HCT116 (cell line): ENCODE measurements around the gene GRIN3A. TPM values are rescaled to one million over a fixed set of nuclear protein-coding genes. Genes with fewer than 3 reads are reported as not detected.

Experiments used
- ATAC-seq: fragments of 200-7000 bp; cut with Tn5 transposase; 2 replicates; pipeline ENCODE4 v1.9.1; 2020; ENCODE audit warnings: mild to moderate bottlenecking, moderate library complexity
- BruUV-seq: library from RNA; stranded (reverse); fragments of 400-500 nt; replicated peaks from 2 replicates; lab custom pipeline; 2021; lab: Mats Ljungman, UMichigan
- CTCF ChIA-PET: fragments of 300-600 bp; sonication (Branson Sonifier 250); formaldehyde crosslinking; loops from one replicate; lab custom pipeline; 2021; ENCODE audit warnings: antibody characterized with exemption; lab: Charles Lee
- POLR2A ChIA-PET: fragments of 300-600, 350-600 bp; sonication (Branson Sonifier 250); formaldehyde crosslinking; loops from one replicate; lab custom pipeline; 2021; ENCODE audit warnings: antibody characterized with exemption; lab: Charles Lee
- RAD21 ChIA-PET, 2 experiments: fragments of 300-600 bp; sonication (Branson Sonifier 250); formaldehyde crosslinking; loops; one replicate each; lab custom pipeline; 2023; ENCODE audit warnings: low total read pairs in 2 of 2; ENCODE audit not compliant: uncharacterized antibody in 2 of 2, unreplicated experiment in 2 of 2, low non-redundant PET in 1 of 2; lab: Charles Lee
- DNase-seq: peaks from one replicate; pipeline ENCODE4 v3.0.0-alpha.2; 2010; ENCODE audit warnings: low read depth, low spot score
- H2AFZ ChIP-seq: fragments of 200-600 bp; shearing (Covaris generic), sonication (generic); 2 replicates; pipeline ENCODE4 v1.6.1; 2017; ENCODE audit warnings: low read depth, mixed run types, mixed read lengths, antibody characterized with exemption, low read length; ENCODE audit not compliant: poor library complexity, severe bottlenecking
- H3K27ac ChIP-seq: 2 replicates; pipeline ENCODE4 v1.5.1; 2012; ENCODE audit warnings: low read depth, low read length
- H3K27me3 ChIP-seq: fragments of 200-600 bp; sonication (generic); 2 replicates; pipeline ENCODE4 v1.6.1; 2016; ENCODE audit warnings: mixed run types, low read length, mixed read lengths; ENCODE audit not compliant: insufficient read depth
- H3K36me3 ChIP-seq, 2 experiments: fragments of 200-500 bp in 1 of 2; fragments of 200-600 bp in 1 of 2; sonication (Bioruptor generic) in 1 of 2; sonication (generic) in 1 of 2; 2 replicates each; pipeline versions ENCODE4 v1.5.1 to v1.6.1; 2014 to 2016; ENCODE audit warnings: low read length in 2 of 2, inconsistent platforms in 1 of 2, mixed read lengths in 1 of 2, mixed run types in 1 of 2; ENCODE audit not compliant: insufficient read depth in 2 of 2, control insufficient read depth in 1 of 2
- H3K4me1 ChIP-seq, 2 experiments: fragments of 200-600 bp in 1 of 2; sonication (generic) in 1 of 2; 2 replicates each; pipeline versions ENCODE4 v1.5.1 to v1.6.1; 2012 to 2017; ENCODE audit warnings: low read length in 2 of 2, inconsistent platforms in 1 of 2, mild to moderate bottlenecking in 1 of 2, mixed read lengths in 1 of 2, mixed run types in 1 of 2, moderate library complexity in 1 of 2; ENCODE audit not compliant: insufficient read depth in 2 of 2, control insufficient read depth in 1 of 2
- H3K4me2 ChIP-seq: fragments of 200-600 bp; sonication (generic); 2 replicates; pipeline ENCODE4 v1.6.1; 2017; ENCODE audit warnings: mixed run types, low read length, mixed read lengths
- H3K4me3 ChIP-seq, 2 experiments: fragments of 200-600 bp in 1 of 2; sonication (generic) in 1 of 2; replicated peaks in 1 of 2; 2 replicates each; pipeline ENCODE4 v1.5.1; 2011 to 2016; ENCODE audit warnings: low read length in 2 of 2, control low read depth in 1 of 2, low read depth in 1 of 2, mild to moderate bottlenecking in 1 of 2, mixed read lengths in 1 of 2, mixed run types in 1 of 2
- H3K79me2 ChIP-seq: fragments of 200-600 bp; sonication (generic); 2 replicates; pipeline ENCODE4 v1.6.1; 2017; ENCODE audit warnings: mild to moderate bottlenecking, mixed run types, low read length, moderate library complexity, mixed read lengths; ENCODE audit not compliant: insufficient read depth
- H3K9ac ChIP-seq: fragments of 200-600 bp; sonication (generic); 2 replicates; pipeline ENCODE4 v1.6.1; 2016; ENCODE audit warnings: low read length, mixed read lengths
- H3K9me2 ChIP-seq: fragments of 200-600 bp; sonication (generic), shearing (Covaris generic); 2 replicates; pipeline ENCODE4 v1.6.1; 2017; ENCODE audit warnings: mixed run types, mild to moderate bottlenecking, moderate library complexity; ENCODE audit not compliant: insufficient read depth
- H3K9me3 ChIP-seq, 2 experiments: fragments of 200-500 bp in 1 of 2; fragments of 200-600 bp in 1 of 2; sonication (Bioruptor generic) in 1 of 2; sonication (generic) in 1 of 2; 2 replicates each; pipeline ENCODE4 v1.6.1; 2014 to 2017; ENCODE audit warnings: low read length in 2 of 2, mixed read lengths in 2 of 2, inconsistent platforms in 1 of 2, low read depth in 1 of 2, mild to moderate bottlenecking in 1 of 2, mixed run types in 1 of 2, moderate library complexity in 1 of 2; ENCODE audit not compliant: control insufficient read depth in 1 of 2, insufficient read depth in 1 of 2
- H4K20me1 ChIP-seq: fragments of 200-600 bp; sonication (generic), shearing (Covaris generic); 2 replicates; pipeline ENCODE4 v1.6.1; 2017; ENCODE audit warnings: mixed run types, mild to moderate bottlenecking, moderate library complexity; ENCODE audit not compliant: insufficient read depth
- EGR1 ChIP-seq: IDR thresholded peaks from 2 replicates; pipeline ENCODE4 v1.6.1; 2012; ENCODE audit warnings: low read depth
- ELF1 ChIP-seq: IDR thresholded peaks from 2 replicates; pipeline ENCODE4 v1.6.1; 2012; ENCODE audit warnings: low read depth, borderline replicate concordance
- EZH2 ChIP-seq: fragments of 200-600 bp; sonication (generic); IDR thresholded peaks from 2 replicates; pipeline ENCODE4 v1.6.1; 2017; ENCODE audit warnings: antibody characterized with exemption, mixed run types
- EZH2phosphoT487 ChIP-seq: fragments of 200-600 bp; IDR thresholded peaks from 2 replicates; pipeline ENCODE4 v1.6.1; 2018; ENCODE audit warnings: antibody characterized with exemption, borderline replicate concordance
- FOSL1 ChIP-seq: IDR thresholded peaks from 2 replicates; pipeline ENCODE4 v1.6.1; 2012; ENCODE audit warnings: low read depth
- JUND ChIP-seq: IDR thresholded peaks from 2 replicates; pipeline ENCODE4 v1.6.1; 2012
- POLR2A ChIP-seq: IDR thresholded peaks from 2 replicates; pipeline ENCODE4 v1.7.0; 2011; ENCODE audit warnings: borderline replicate concordance; ENCODE audit not compliant: insufficient read depth, insufficient read length; ENCODE audit errors: extremely low read depth
- POLR2AphosphoS5 ChIP-seq: IDR thresholded peaks from 2 replicates; pipeline ENCODE4 v1.6.1; 2011; ENCODE audit warnings: mild to moderate bottlenecking, low read depth, low read length, moderate library complexity
- RAD21 ChIP-seq: IDR thresholded peaks from 2 replicates; pipeline ENCODE4 v1.6.1; 2012; ENCODE audit warnings: low read depth, mild to moderate bottlenecking
- SIN3A ChIP-seq: IDR thresholded peaks from 2 replicates; pipeline ENCODE4 v1.6.1; 2012; ENCODE audit warnings: low read depth
- SP1 ChIP-seq: IDR thresholded peaks from 2 replicates; pipeline ENCODE4 v1.6.1; 2012; ENCODE audit warnings: low read depth
- SRF ChIP-seq: IDR thresholded peaks from 2 replicates; pipeline ENCODE4 v1.6.1; 2012; ENCODE audit warnings: low read depth
- TCF7L2 ChIP-seq: IDR thresholded peaks from 2 replicates; pipeline ENCODE4 v1.7.0; 2011; ENCODE audit warnings: borderline replicate concordance, inconsistent platforms; ENCODE audit not compliant: insufficient read depth, insufficient read length; ENCODE audit errors: extremely low read depth
- intact Hi-C: fragments of 100-400 bp; cut with micrococcal nuclease; formaldehyde crosslinking; loops from 2 replicates; pipeline ENCODE4 v1.10.0; 2022
- total RNA-seq: library from RNA; stranded (reverse); gene quantifications from one replicate; pipeline ENCODE4 v1.2.1, GENCODE V29; 2021; ENCODE audit not compliant: unreplicated experiment
- TF ChIP-seq, protein P1 (sequence below): IDR thresholded peaks from 2 replicates; pipeline ENCODE4 v1.6.1; 2012
- TF ChIP-seq, protein P2 (sequence below): IDR thresholded peaks from 2 replicates; pipeline ENCODE4 v1.6.1; 2012
- TF ChIP-seq, protein P3 (sequence below): IDR thresholded peaks from 2 replicates; pipeline ENCODE4 v1.6.1; 2011; ENCODE audit warnings: mild to moderate bottlenecking, low read length, moderate library complexity; ENCODE audit not compliant: insufficient replicate concordance; ENCODE audit errors: extremely low read depth
- TF ChIP-seq, protein P4 (sequence below), 3 experiments: fragments of 200-600 bp in 1 of 3; sonication (generic) in 1 of 3; IDR thresholded peaks in 2 of 3; conservative IDR thresholded peaks in 1 of 3; 2 replicates each; pipeline ENCODE4 v1.5.1; 2012 to 2017; ENCODE audit warnings: low read depth in 2 of 3, low read length in 2 of 3, antibody characterized with exemption in 1 of 3, borderline replicate concordance in 1 of 3, control low read depth in 1 of 3, mild to moderate bottlenecking in 1 of 3, mixed read lengths in 1 of 3, mixed run types in 1 of 3, moderate library complexity in 1 of 3; ENCODE audit not compliant: insufficient read depth in 1 of 3

GRIN3A gene
- total RNA-seq, 1 experiment from 2014 or later: not detected

DNA sequence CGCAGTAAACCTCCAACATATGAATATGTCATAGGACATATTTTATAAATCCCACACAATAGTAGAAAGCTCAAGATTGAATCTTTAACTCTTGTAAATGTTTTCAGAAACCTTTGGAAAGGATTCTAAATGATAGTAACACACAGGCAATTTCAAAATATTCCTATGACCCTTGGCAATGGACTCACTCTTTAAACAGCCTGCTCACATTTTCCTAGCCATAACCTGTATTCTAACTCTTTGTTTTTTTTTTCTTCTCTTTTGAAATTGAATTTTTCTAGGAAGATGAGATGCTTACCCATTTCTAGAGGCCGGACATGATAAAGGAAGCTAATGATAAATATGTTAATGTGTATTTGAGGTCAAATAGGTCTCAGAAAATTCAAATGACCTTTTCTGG is 29.6 kb downstream of the GRIN3A start:
- ATAC-seq: no peak
- Histone ChIP-seq H3K36me3 (no peaks in the 10 kb centered on the region), H3K27ac (no peak overlapping the region), H3K9me3 (no peaks in the 10 kb centered on the region), H3K4me2 (no peak overlapping the region)
- POLR2A ChIA-PET: no interaction called here
- no TSS peak for BruUV-seq
- TF ChIP-seq, protein P1, sequence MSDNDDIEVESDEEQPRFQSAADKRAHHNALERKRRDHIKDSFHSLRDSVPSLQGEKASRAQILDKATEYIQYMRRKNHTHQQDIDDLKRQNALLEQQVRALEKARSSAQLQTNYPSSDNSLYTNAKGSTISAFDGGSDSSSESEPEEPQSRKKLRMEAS: no peak
- TF ChIP-seq FOSL1 (no peak), SP1 (no peak), POLR2AphosphoS5 (no peak), RAD21 (no peak), JUND (no peak), EGR1 (no peak), SIN3A (no peak), TCF7L2 (no peak), SRF (no peak), EZH2phosphoT487 (no peak), POLR2A (no peak), ELF1 (no peak), EZH2 (no peak)
- TF ChIP-seq, protein P2, sequence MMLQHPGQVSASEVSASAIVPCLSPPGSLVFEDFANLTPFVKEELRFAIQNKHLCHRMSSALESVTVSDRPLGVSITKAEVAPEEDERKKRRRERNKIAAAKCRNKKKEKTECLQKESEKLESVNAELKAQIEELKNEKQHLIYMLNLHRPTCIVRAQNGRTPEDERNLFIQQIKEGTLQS: no peak
- TF ChIP-seq, protein P3, sequence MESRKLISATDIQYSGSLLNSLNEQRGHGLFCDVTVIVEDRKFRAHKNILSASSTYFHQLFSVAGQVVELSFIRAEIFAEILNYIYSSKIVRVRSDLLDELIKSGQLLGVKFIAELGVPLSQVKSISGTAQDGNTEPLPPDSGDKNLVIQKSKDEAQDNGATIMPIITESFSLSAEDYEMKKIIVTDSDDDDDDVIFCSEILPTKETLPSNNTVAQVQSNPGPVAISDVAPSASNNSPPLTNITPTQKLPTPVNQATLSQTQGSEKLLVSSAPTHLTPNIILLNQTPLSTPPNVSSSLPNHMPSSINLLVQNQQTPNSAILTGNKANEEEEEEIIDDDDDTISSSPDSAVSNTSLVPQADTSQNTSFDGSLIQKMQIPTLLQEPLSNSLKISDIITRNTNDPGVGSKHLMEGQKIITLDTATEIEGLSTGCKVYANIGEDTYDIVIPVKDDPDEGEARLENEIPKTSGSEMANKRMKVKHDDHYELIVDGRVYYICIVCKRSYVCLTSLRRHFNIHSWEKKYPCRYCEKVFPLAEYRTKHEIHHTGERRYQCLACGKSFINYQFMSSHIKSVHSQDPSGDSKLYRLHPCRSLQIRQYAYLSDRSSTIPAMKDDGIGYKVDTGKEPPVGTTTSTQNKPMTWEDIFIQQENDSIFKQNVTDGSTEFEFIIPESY: no peak
- TF ChIP-seq, protein P4, sequence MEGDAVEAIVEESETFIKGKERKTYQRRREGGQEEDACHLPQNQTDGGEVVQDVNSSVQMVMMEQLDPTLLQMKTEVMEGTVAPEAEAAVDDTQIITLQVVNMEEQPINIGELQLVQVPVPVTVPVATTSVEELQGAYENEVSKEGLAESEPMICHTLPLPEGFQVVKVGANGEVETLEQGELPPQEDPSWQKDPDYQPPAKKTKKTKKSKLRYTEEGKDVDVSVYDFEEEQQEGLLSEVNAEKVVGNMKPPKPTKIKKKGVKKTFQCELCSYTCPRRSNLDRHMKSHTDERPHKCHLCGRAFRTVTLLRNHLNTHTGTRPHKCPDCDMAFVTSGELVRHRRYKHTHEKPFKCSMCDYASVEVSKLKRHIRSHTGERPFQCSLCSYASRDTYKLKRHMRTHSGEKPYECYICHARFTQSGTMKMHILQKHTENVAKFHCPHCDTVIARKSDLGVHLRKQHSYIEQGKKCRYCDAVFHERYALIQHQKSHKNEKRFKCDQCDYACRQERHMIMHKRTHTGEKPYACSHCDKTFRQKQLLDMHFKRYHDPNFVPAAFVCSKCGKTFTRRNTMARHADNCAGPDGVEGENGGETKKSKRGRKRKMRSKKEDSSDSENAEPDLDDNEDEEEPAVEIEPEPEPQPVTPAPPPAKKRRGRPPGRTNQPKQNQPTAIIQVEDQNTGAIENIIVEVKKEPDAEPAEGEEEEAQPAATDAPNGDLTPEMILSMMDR (IDR thresholded peaks at IDR 0.05 in 2 of 3, conservative IDR thresholded peaks at IDR 0.05 in 1 of 3; ENCODE audit: borderline replicate concordance in 1 of 3, insufficient read depth in 1 of 3, low read depth in 2 of 3, low read length in 2 of 3): no peak
- TF ChIP-seq, all 23 proteins: peak for 0
- Histone ChIP-seq H3K4me3 (no peak overlapping the region), H3K27me3 (peaks cover 26% of the 10 kb centered on the region), H3K4me1 (peaks cover 0 to 4% of the 10 kb centered on the region in 2 experiments; a peak in 1 of 4 replicates), H4K20me1 (no peaks in the 10 kb centered on the region), H3K79me2 (no peaks in the 10 kb centered on the region), H3K9ac (no peak overlapping the region), H2AFZ (no peak overlapping the region), H3K9me2 (no peaks in the 10 kb centered on the region)
- CTCF ChIA-PET: interaction anchor here (1.1 kb wide), 1 partner anchor 19 kb away, joined by 4 read pairs; no protein-coding TSS in a partner anchor
- intact Hi-C loops: loop anchor here (5.0 kb wide), 1 partner anchor 107 kb away; no protein-coding TSS in a partner anchor
- RAD21 ChIA-PET: no interaction called here
- DNase-seq: no peak
